KMS-11 (cell line): ENCODE results near the gene ACLY.
"Not testable (repeated sequence)": the region's sequence is repeated elsewhere in the genome, so short reads cannot be mapped to it uniquely, and the experiment has no call there.

Source experiments
- H2AFZ ChIP-seq: fragments of 200-600 bp; sonication (generic); 2 replicates; pipeline ENCODE4 v1.6.1; 2016; ENCODE audit warnings: antibody characterized with exemption, mixed run types, low read depth
- H3K27ac ChIP-seq: fragments of 200-600 bp; sonication (generic); 2 replicates; pipeline ENCODE4 v1.6.1; 2016; ENCODE audit warnings: mild to moderate bottlenecking, mixed run types
- H3K27me3 ChIP-seq: fragments of 200-600 bp; sonication (generic); 2 replicates; pipeline ENCODE4 v1.6.1; 2017; ENCODE audit warnings: mild to moderate bottlenecking, low read depth, mixed run types, moderate library complexity; ENCODE audit not compliant: insufficient read depth
- H3K36me3 ChIP-seq: fragments of 200-600 bp; sonication (generic); 2 replicates; pipeline ENCODE4 v1.6.1; 2017; ENCODE audit warnings: mild to moderate bottlenecking, mixed run types; ENCODE audit not compliant: insufficient read depth
- H3K4me1 ChIP-seq: fragments of 200-600 bp; sonication (generic); 2 replicates; pipeline ENCODE4 v1.6.1; 2016; ENCODE audit warnings: mild to moderate bottlenecking, low read depth, mixed run types; ENCODE audit not compliant: poor library complexity, severe bottlenecking
- H3K4me2 ChIP-seq: fragments of 200-600 bp; sonication (generic); 2 replicates; pipeline ENCODE4 v1.7.0; 2016; ENCODE audit warnings: mild to moderate bottlenecking, mixed run types
- H3K4me3 ChIP-seq: fragments of 200-600 bp; sonication (generic); IDR thresholded peaks from 2 replicates; pipeline ENCODE4 v1.6.1; 2017; ENCODE audit warnings: low read depth, low read length, mixed read lengths; ENCODE audit not compliant: insufficient read depth
- H3K79me2 ChIP-seq: fragments of 200-600 bp; sonication (generic); 2 replicates; pipeline ENCODE4 v1.6.1; 2016; ENCODE audit warnings: low read depth, mixed run types; ENCODE audit not compliant: insufficient read depth
- H3K9ac ChIP-seq: fragments of 200-600 bp; sonication (generic); 2 replicates; pipeline ENCODE4 v1.6.1; 2016; ENCODE audit warnings: mild to moderate bottlenecking, mixed run types
- H4K20me1 ChIP-seq: fragments of 200-600 bp; sonication (generic); 2 replicates; pipeline ENCODE4 v1.6.1; 2016; ENCODE audit warnings: mild to moderate bottlenecking, mixed run types; ENCODE audit not compliant: insufficient read depth
- CTCF ChIP-seq: fragments of 200-600 bp; sonication (generic); conservative IDR thresholded peaks from 2 replicates; pipeline ENCODE4 v1.6.1; 2017; ENCODE audit warnings: low read depth, mild to moderate bottlenecking, antibody characterized with exemption, low read length, moderate library complexity, mixed read lengths

Gene ACLY

GRCh38 chr17:41935641-41936040 is 16.9 kb upstream of the ACLY start:
- no peak for TF ChIP-seq CTCF
- Histone ChIP-seq H3K27me3 (no peaks in the 10 kb centered on the region), H3K36me3 (no peaks in the 10 kb centered on the region), H4K20me1 (no peaks in the 10 kb centered on the region), H3K4me2 (no peak overlapping the region), H2AFZ (no peak overlapping the region), H3K9ac (no peak overlapping the region), H3K4me1 (peaks cover 39% of the 10 kb centered on the region), H3K4me3 (no peak overlapping the region), H3K27ac (no peak overlapping the region), H3K79me2 (no peaks in the 10 kb centered on the region)

- Histone ChIP-seq H2AFZ (no peak overlapping the region; the same call in 1 of the 2 replicates), H4K20me1 (no peaks in the 10 kb centered on the region), H3K27me3 (no peaks in the 10 kb centered on the region), H3K79me2 (no peaks in the 10 kb centered on the region; the same call in 1 of the 2 replicates), H3K9ac (no peak overlapping the region), H3K27ac (no peak overlapping the region), H3K4me2 (no peak overlapping the region), H3K4me1 (peaks cover 41% of the 10 kb centered on the region), H3K4me3 (no peak overlapping the region), H3K36me3 (no peaks in the 10 kb centered on the region)
- TF ChIP-seq CTCF, result no peak
Observed at GRCh38 chr17:41932816-41933389, 14.2 kb upstream of the ACLY start.

- not testable (repeated sequence) for H3K4me3 ChIP-seq, H3K27me3 ChIP-seq, H4K20me1 ChIP-seq, H3K9ac ChIP-seq, H3K36me3 ChIP-seq, H3K4me2 ChIP-seq, H3K79me2 ChIP-seq, H3K27ac ChIP-seq, H2AFZ ChIP-seq
- H3K4me1 ChIP-seq, result peaks cover 29% of the 10 kb centered on the region
Observed at GRCh38 chr17:41931715-41932114, 13.0 kb upstream of the ACLY start.

GRCh38 chr17:41930833-41931156 is 12.0 kb upstream of the ACLY start:
- peak overlapping the region; percentile 80 for H2AFZ ChIP-seq
- peaks cover 22% of the 10 kb centered on the region for H3K4me1 ChIP-seq
- H3K9ac ChIP-seq, result peak overlapping the region; percentile 54; the same call in 1 of the 2 replicates
- H3K4me2 ChIP-seq, result peak overlapping the region; percentile 75; the same call in 1 of the 2 replicates
- H3K27me3 ChIP-seq, H3K36me3 ChIP-seq, H3K79me2 ChIP-seq, H4K20me1 ChIP-seq, H3K4me3 ChIP-seq: not testable (repeated sequence)
- H3K27ac ChIP-seq, result peak overlapping the region; percentile 48; the same call in 1 of the 2 replicates

- Histone ChIP-seq H2AFZ (peak within 1 kb of the TSS; percentile 80), H3K4me1 (peaks cover 22% of the 10 kb centered on the region), H4K20me1 (no peaks in the 10 kb centered on the region), H3K27me3 (no peaks in the 10 kb centered on the region), H3K36me3 (no peaks in the 10 kb centered on the region), H3K79me2 (no peaks in the 10 kb centered on the region; the same call in 1 of the 2 replicates), H3K9ac (peak within 1 kb of the TSS; percentile 54; the same call in 1 of the 2 replicates), H3K4me3 (peak within 1 kb of the TSS; percentile 31), H3K4me2 (peak within 1 kb of the TSS; percentile 75), H3K27ac (peak within 1 kb of the TSS; percentile 48)
- no peak; the same call in 1 of the 2 replicates for TF ChIP-seq CTCF
Observed at GRCh38 chr17:41930009-41930832, 11.5 kb upstream of the ACLY start, which contains the start of gene ODAD4. ODAD4 (plus strand) TSS chr17:41930617; CDS start chr17:41930724, 107 bp downstream.
